ENCODE results near the gene C12orf42. TPM values are rescaled to one million over a fixed set of nuclear protein-coding genes. Genes with fewer than 3 reads are reported as not detected.

The C12orf42 gene
- total and polyA plus RNA-seq, 7 donors: not detected

GRCh38 chr12:103317220-103317619 is 178.5 kb downstream of the C12orf42 start:
- Histone ChIP-seq H3K4me3 (no peak overlapping the region), H3K9me3 (no peaks in the 10 kb centered on the region), H3K27ac (no peak overlapping the region), H3K4me1 (no peaks in the 10 kb centered on the region), H3K27me3 (ENCODE audit: insufficient read depth in 3 of 3, low read length in 2 of 3) (no peaks in the 10 kb centered on the region), H3K36me3 (ENCODE audit: insufficient read depth in 1 of 2, low read depth in 1 of 2) (no peaks in the 10 kb centered on the region)
- intact Hi-C loops (cut with DNase I): no loop called here
- DNase-seq (no peak), ATAC-seq (no peak)
- no peak for TF ChIP-seq CTCF (IDR thresholded peaks at IDR 0.05)
- 80 to 94% (median 88%) methylated on average over 1 of the region's 1 CpG for WGBS, 3 donors

- Histone ChIP-seq H3K4me3 (no peak overlapping the region), H3K4me1 (no peaks in the 10 kb centered on the region), H3K9me3 (no peaks in the 10 kb centered on the region), H3K27me3 (ENCODE audit: insufficient read depth in 3 of 3, low read length in 2 of 3) (no peaks in the 10 kb centered on the region), H3K36me3 (ENCODE audit: insufficient read depth in 1 of 2, low read depth in 1 of 2) (no peaks in the 10 kb centered on the region), H3K27ac (no peak overlapping the region)
- 76 to 79% (median 77%) methylated on average over 2 of the region's 2 CpGs for WGBS, 3 donors
- TF ChIP-seq CTCF (IDR thresholded peaks at IDR 0.05): no peak
- ATAC-seq: no peak
- intact Hi-C loops (cut with DNase I): no loop called here
- DNase-seq: no peak
Observed at GRCh38 chr12:103314786-103315185, 181.0 kb downstream of the C12orf42 start.

GRCh38 chr12:103313894-103314293 is 181.9 kb downstream of the C12orf42 start:
- Histone ChIP-seq H3K27ac (no peak overlapping the region), H3K27me3 (ENCODE audit: insufficient read depth in 3 of 3, low read length in 2 of 3) (no peaks in the 10 kb centered on the region), H3K4me3 (no peak overlapping the region), H3K9me3 (no peaks in the 10 kb centered on the region), H3K36me3 (ENCODE audit: insufficient read depth in 1 of 2, low read depth in 1 of 2) (no peaks in the 10 kb centered on the region), H3K4me1 (no peaks in the 10 kb centered on the region)
- ATAC-seq (no peak), DNase-seq (no peak)
- 73 to 85% (median 82%) methylated on average over 1 of the region's 1 CpG for WGBS, 3 donors
- no peak for TF ChIP-seq CTCF (IDR thresholded peaks at IDR 0.05)
- intact Hi-C loops (cut with DNase I): no loop called here

- Histone ChIP-seq H3K27ac (no peak overlapping the region), H3K4me3 (no peak overlapping the region), H3K9me3 (no peaks in the 10 kb centered on the region), H3K36me3 (ENCODE audit: insufficient read depth in 1 of 2, low read depth in 1 of 2) (no peaks in the 10 kb centered on the region), H3K27me3 (ENCODE audit: insufficient read depth in 3 of 3, low read length in 2 of 3) (no peaks in the 10 kb centered on the region), H3K4me1 (no peaks in the 10 kb centered on the region)
- TF ChIP-seq CTCF (IDR thresholded peaks at IDR 0.05): no peak
- DNase-seq (no peak), ATAC-seq (no peak)
- intact Hi-C loops (cut with DNase I): no loop called here
- WGBS, 3 donors: 84 to 91% (median 86%) methylated on average over 3 of the region's 3 CpGs
Observed at GRCh38 chr12:103312742-103313354, 182.9 kb downstream of the C12orf42 start.

All from psoas muscle (tissue), 8 donors.